Stimulated activated CD8-positive, alpha-beta memory T cell treated with anti-CD3 and anti-CD28 coated beads, Interleukin-12 subunit alpha, Interleukin-12 subunit beta, amount 100 ng/mL, for 24 hours (primary cell): ENCODE measurements around the gene PPP2R5B.

Experiments
- DNase-seq: peaks from one replicate; pipeline ENCODE4 v3.0.0-alpha.2; 2020; ENCODE audit errors: extremely low read depth

PPP2R5B gene

DNA sequence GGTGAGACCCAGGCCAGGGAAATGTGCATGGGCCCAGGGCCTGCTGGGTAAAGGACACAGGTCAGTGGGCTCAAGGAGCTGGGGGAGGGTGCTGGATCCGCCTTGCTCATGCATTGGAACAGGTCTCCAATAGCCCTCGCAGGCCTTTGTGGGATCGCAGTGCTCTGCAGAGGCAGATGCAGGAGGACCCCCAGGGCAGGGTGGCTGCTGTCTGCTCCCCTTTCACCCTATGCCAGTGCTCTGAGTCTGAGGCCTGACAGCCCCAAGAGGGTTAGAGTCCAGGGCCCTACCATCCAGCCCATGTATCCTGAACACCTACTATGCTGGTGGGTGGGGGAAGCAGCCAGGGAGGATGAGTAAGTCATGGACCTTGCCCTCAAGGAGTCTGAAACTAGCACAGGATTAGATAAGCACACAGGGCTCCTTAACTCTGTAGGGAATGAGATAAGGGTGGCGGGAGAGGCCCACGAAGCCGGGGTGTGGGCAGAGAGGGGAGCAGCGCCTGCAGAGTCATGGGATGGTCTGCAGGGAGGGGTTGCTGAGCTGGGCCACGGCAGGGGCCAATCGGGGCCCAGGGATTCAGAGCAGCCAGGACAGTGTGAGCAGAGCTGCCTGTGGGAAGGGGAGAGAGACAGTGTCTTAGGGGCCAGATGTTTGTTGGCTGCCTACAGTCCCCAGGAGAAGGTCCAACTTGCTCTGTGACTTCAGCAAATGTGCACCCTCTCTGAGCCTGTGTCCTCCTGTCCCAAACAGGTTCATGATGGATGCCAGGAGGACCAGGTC lies 35.6 kb upstream of the PPP2R5B start:
- DNase-seq: no peak

DNA sequence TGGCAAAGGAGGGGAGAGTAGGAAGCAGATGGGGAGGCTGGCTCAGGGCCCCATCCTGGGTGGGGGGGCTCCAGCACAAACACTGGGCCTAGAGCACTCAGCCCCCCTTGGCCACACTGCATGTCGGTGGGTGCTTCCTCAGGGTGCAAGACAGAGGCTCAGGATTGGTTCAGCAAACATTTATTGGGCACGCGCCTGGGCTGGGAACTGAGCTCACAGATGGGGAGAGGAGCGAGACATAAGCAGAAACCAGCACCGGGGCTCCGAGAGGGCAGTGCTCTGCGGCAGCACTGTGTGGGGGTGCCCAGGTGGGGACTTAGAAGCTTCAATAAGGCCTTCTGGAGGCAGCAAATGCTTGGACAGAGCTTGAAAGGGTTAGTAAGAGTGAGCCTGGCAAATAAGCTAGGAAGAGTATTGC lies 34.0 kb upstream of the PPP2R5B start:
- DNase-seq: no peak

DNA sequence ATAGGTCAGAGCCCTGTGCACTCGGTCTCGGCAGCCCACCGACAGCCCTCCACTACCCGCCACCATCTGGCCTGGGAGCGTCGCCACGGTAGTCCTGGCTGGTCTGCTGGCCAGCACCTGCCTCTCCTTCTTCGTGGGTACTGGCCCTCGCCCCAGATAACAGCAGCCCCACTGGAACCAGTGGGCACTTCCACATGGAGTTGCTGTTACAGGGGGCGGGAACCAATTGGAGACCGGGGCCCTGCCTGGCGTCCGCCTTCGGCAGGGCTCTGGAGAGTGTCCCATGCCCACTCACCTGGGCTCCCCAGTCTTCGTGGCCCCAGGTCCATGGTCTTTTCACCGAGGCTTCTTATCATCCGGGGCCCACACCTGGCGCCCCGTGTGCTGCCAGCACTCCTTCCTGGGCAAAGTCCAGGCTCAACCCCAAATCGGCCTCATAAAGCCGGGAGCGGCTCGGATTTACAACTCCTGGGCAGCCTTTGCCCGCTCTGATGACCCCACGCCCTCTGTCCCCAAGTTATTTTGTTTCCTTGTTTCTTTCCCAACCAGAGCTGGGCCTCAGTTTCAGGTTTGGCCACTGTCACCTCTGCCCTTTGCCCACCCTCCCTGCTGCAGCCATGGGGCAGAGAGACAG lies 33.2 kb upstream of the PPP2R5B start:
- no peak for DNase-seq

DNA sequence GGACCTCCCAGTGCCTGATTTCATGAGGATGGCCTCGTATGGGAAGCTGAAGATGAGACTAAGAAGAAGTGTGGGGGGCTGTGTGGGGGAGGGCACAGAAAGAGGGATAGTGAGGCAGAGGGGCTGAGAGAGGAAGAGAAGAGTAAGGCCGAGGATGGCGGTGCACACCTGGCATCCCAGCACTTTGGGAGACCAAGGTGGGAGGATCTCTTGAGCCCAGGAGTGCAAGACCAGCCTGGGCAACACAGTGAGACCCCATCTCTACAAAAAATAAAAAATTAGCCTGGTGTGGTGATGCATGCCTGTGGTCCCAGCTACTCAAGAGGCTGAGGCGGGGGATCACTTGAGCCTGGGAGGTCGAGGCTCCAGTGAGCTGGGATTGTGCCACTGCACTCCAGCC lies 32.6 kb upstream of the PPP2R5B start:
- no peak for DNase-seq

DNA sequence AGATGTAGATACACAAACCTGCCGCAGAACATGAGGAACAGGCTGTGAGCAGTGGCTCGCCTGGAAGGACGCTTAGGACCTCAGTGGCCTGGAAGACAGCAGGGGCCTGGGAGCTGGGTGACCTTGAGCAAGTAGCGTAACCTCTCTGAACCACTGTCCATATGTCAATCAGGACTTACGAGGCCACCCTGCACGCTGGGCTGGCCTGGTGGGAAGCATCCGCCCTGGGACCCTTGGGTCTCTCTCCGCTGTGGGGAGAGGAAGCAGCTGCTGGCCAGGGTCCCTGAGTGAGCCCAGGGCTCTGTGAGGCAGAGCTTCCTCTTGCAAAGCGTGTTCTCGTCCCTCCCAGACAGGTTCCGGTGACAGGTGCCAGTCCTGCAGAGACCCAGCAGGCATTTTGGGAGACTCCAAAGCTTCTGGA lies 32.1 kb upstream of the PPP2R5B start:
- no peak for DNase-seq

DNA sequence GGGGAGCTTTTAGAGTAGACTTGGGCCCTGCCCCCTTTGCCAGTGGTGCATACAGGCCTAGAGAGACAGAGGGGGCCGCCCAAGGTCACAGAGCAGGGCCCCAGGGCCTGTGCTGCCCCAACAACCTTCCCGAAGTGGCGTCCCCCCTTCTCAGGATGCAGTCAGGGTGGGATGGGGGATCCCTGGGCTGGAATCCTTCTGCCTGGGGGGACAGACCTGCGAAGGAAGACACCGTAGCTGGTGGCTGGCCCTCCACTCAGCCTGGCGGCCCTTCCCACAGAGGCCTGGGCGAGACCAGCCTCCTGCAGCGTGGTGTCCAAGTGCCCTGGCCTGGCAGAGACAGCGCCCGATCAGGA lies 31.7 kb upstream of the PPP2R5B start:
- no peak for DNase-seq

DNA sequence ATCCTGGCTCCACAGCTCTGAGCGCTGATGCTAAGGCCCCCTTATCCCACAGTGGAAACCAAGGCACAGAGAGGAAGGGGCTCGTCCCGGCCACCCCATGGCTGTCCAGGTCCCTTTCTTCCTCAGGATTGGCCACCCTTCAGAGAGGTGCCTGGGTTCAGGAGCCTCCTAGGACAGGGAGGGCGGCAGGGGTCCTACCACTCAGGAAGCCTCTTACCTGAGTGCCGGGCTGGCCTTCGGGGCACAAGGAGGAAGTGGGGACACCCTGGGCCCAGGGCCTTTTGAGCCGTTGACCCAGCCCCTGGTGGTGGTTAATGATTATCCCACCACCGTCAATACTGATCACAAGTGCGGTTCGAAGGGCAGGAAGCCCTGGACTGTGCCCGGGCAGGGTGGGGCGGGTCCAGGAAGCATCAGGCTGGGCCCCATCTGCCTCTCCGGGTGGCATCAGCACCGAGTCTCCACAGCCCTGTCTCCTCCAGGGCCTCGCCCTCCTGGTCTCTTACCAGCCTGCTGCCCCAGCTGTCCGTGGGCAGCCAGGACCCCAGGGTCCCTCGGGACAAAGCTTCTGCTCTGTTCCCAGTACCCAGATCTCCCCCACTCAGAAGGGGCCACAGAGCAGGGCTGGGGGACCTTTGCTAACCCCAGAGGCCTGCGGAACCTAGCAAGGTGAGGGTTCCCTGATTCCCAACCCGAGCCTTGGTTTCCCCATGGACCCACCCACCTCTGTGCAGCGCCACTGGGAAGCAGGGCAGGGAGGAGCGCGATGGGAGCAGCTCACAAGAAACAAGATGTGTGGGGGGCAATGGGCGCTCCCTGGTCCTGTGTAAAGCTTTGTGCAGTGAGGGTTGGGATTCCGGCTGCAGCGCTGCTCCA lies 31.1 kb upstream of the PPP2R5B start:
- DNase-seq: no peak

DNA sequence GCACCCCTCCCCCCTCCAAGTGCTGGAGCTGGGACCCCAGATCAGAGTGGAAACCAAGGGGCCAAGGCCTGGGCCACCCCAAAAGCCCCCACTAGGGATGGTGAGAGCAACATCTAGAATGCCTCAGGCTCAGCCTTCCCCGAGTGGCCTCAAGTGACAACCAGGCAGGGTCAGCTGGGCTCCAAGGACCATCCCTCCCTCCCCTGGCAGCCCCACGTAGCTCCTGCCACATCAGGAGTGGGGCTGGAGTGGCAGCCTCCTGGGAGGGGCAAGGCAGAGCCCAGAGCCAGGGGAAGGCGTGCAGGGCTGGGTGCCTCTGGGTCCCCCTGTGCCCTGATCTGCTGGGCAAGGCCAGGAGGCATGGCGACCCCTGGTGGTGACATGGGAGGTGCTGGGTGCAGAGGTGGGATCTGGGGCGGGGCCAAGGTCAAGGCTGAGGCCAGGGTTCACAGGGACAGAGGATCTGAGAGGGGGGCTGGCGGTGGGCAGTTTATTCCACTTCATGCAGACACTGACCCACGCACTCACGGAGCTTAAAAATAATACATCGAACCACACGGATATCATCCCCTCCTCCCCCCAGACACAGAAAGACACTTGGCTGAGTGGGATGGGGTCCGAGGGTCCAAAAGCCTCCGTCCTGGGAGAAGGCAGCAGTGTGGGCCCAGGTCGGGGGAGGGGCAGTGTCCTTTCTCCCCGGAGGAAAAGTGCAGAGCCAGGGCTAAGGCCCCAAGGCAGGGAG lies 30.2 kb upstream of the PPP2R5B start:
- DNase-seq: peak; percentile 84

DNA sequence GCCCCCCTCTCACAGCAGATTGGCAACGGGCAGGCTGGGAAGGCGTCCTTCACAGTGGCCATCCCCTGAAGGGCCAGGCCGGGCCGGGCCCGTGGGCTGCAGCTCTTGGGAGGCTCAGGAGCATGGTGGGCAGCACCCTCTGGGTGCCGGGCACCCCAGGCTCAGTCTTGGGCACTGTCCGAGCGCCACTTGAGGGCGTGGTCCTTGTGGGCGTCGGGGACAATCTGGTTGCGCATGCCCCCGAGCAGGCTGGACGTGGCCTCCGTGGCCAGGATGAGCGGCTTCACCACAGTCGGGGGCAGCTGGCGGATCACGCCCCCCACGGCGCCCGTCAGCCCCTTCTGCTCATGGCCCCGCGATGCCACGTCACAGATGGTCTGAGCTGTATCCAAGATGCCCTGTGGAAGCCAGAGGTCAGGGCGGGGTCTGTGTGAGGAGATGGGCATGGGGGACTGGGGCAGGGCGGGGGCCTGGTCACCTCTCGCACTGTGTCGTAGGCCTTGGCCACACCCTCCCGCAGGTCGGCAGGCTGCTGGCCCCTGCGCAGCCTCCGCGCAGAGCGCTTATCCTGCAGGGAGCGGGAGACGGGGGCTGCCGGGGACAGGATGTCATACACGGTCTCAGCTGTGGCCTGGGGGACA lies 29.6 kb upstream of the PPP2R5B start:
- no peak for DNase-seq

DNA sequence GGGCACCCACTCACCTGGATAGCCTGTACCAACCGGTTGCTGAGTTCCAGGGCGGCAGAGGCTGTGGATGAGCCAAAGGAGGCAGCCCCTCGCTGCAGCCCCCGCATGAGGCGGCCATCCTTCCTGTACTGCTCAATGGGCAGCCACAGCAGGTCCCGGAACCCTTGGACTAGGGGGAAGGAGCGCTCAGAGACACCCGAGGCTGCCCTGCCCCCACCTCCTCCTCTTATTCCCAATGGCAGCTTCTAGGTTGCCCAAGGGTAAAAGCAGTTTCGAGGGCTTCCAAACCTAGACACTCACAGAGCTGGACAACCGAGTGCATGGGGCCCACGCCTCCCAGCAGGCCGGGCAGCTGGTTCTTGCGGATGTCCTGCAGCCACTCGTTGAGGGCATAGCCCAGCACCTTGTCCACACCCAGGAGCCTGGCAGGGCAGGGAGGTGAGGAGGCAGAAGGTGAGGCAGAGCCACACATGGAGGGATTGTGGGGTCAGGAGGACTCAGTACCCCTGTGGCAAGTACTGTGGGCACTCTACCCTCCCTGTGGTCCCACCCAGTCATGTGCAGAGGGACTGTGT lies 28.0 kb upstream of the PPP2R5B start:
- no peak for DNase-seq

DNA sequence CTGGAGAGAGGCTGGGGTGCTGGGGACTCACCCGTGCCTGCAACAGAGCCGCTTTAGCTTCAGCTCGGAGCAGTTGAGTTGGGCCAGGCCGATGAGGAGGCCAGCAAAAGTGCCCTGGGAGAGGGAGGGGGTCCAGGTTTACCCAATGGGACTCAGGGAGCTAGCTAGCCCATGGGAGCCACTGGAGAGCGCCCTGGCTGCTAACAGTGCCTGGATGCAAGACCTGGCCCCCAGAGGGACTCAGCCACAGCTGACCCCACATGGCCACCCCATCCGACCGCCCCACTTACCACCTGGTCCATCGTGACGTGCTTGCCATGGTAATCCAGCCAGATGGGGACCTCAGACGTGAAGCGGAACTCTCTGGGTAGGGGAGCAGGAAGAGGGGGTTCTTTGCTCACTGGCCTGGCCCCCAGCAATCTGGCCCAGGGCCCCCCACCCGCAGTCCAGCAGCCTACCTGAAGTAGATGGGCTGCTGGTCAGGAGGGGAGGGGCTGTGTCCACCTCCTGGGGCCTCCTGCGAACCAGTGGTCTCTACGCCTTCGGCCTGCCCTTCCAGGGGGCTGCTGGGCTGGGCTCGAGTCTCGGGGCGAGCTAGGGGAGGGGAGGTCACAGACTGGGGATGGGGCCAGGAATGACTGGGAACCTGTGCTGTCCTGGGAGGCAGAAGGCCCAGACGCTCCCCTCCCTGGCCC lies 27.0 kb upstream of the PPP2R5B start:
- DNase-seq: no peak

DNA sequence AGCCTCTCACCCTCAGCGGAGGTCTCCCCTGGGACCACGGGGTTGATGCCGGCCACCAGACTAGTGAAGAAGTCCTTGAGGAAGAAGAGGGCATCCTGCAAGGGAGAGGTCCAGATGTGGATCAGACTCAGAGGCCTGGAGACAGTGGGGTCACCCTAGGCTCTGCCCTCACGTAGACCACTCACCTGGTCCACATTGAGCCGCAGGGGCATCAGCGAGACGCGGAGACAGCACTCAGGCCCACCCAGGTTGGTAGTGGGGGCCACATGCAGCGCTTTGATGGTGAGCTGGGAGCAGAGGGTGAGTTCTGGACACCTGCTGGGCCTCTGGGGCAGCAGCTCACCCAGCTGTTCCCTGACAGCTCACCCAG lies 26.4 kb upstream of the PPP2R5B start:
- DNase-seq: no peak

DNA sequence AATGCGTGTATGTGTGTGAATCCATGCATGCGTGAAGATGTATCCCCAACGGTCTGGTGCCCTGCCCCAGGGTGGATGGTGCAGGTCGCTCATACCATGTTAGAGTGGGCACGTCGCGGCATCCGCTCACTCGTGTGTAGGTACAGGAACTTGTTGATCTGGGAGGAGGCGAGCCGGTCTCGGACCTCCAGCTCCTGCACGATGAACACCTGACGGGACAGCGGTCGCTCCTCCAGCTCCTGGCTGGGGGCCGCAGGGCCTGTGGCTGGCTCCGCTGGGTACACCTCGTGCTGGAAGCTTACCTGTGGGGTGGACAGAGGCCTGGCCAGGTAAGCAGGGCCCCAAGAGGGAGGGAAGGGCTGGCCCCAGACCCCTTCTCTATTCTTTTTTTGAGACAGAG lies 25.9 kb upstream of the PPP2R5B start:
- no peak for DNase-seq

DNA sequence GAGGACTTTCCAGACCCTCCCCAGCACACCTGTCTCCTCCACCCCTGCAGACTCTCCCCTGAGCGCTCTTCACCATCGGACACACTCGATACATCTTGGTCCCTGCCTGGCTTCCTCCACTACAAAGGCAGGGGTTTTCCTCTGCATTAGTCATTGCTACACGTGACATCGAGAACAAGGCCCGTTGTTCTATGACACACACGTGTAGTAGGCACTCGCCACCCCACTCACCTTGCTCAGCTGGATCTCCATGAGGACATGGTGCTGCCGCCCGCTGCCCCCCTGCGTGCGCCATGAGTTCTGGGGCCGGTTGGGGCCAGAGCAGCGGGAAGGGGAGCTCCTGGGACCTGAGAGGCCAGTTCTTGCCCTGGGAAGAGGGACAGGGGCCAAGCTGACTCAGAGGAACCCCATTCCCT lies 24.2 kb upstream of the PPP2R5B start:
- DNase-seq: peak; percentile 41

DNA sequence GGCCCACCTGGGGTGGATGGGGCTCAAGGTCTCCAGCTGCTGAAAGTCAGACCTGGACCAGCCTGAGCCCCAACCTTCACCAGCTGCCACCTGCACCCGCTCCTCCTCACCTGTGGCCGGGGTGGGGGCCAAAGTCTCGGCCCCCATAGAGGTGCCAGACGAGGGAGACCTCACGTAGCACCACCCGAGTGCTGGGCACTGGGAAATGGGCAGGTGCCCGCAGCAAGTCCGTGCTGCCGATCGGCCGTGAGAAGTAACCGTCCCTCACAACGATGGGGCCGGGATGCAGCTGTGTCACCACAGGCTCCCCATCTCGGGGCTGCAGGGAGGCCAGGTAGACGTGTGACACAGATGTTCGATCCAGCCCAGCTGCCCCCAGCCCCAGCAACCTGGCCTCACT lies 23.7 kb upstream of the PPP2R5B start:
- DNase-seq: no peak

DNA sequence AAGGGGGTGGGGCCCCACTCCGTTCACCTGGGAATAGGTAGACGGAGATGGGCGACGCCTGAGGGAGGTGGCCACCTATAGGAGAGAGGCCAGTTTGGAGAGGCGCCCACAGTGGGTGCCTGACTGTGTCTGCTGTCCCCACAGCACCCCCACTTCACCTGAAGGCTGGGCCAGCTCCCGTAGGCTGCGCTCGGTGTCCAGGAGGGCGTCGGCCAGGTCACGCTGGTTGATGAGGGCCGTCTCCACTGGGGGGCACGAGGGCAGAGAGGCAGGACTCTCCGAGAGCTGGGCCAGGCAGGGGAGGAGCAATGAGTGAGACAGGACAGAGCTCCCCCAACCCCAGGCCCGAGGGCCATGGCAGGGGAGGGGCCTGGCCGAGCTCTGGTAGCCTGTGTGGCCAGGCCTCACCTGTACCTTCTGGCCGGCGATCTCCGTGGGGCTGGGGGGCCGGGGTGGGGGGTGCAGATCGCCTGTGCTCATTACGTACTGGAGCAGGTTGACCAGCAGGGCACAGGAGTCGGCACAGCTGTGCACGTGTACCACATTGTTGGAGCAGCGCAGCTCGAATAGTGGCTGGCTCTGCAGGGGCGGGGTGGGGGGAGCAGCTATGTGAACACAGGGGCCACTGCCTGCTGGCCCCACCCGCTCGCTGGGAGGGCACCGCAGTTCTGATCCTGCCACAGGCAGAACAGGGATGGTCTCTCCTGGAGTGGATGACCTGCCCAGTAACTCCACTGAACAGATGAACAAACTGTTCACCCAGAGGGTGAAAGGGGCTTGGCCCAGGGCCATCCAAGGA lies 22.2 kb upstream of the PPP2R5B start:
- no peak for DNase-seq

DNA sequence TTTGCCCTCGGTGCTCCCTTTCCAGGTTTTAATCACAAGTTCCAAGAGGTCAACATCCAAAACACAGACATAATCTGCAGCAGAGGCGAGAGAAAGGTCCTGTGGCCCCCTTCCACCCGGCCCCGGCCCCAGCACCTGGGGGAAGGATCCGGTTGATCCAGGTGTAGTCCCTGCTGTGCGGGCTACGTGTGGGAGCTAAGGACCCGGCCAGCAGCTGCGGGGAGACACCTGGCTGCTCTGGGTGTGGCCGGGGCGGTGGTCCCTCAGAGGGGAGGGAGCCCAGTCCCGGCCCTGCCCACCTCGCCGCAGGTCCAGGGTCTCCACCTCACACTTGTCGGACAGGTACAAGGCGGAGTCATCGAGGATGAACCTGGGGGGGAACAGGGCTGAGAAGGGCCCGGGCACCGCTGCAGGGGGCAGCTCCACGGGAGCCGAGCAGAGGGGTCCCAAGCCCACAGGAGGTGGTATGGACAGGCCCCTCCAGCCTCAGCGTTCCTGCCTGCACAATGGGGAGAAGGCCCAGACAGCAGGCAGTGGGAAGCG lies 21.1 kb upstream of the PPP2R5B start:
- no peak for DNase-seq

DNA sequence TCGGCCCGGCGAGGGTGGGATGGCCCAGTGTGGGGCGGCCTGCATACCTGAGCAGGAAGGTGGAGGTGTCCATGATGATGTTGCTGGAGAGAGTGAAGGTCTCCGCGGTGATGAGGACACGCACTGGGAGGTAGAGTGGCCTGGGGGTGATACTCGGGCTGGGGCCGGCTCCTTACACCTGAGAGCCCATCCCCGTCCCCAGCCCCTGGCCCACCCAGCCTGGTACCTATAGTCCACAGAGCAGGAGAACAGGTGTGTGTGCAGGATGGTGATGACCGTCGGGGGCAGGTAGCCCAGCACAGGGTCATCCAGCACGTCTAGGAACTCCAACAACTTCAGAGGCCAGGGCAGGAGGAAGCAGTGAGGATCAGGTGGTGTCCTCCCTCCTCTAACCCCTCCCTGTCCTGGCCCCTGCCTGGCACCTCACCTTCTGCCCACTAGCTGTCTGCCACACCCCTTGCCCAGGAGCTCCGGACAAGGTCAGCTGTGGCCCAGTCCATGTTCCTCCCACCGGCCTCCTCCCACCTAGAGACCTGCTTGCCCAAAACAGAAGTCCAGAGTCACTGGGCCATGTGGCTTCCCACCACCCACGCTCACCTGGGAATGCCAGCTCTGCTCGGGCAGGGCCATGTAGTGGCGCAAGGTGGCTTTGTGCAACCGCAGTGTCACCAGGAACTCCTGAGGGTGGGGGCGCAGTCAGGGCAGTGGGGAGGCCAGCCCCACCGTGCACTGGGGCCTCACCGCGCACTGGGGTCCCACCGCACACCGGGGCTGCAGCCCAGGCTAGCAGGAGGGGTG lies 18.8 kb upstream of the PPP2R5B start:
- DNase-seq: no peak

DNA sequence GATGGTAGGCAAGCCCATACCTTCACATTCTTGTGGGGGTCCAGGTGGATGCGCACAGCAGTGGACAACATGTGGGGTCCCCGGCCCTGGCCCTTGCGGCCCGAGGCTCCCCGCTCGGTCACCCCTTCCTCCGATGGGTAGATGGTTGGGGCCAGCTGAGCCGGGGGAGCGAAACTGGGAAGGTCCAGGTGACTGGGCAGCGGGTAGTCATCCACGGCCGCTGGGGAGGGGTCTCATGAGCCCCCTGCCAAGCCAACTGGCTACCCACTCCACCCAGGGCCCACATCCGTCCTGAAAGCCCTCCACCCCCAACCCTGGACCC lies 18.2 kb upstream of the PPP2R5B start:
- no peak for DNase-seq
